Kidney (tissue), 14 donors: ENCODE measurements around the gene DARS2. TPM values are rescaled to one million over a fixed set of nuclear protein-coding genes. Genes with fewer than 3 reads are reported as not detected.
"Not testable (repeated sequence)": the region's sequence is repeated elsewhere in the genome, so short reads cannot be mapped to it uniquely, and the experiment has no call there.

ENCODE experiments used
- DNase-seq, 5 donors: peaks; one replicate each; pipeline ENCODE4 v3.0.0-alpha.2; 2013 to 2020
- FAIRE-seq: peaks from 2 replicates; lab custom pipeline; 2012; peaks lifted over from hg19 to GRCh38; lab: Jason Lieb, UNC
- H3K27ac ChIP-seq, 2 donors: one replicate each; pipeline ENCODE4 v1.7.0; 2013; ENCODE audit warnings: low read depth in 2 of 2, low read length in 2 of 2, inconsistent platforms in 1 of 2
- H3K27me3 ChIP-seq: one replicate; pipeline ENCODE4 v1.7.1; 2013; ENCODE audit warnings: low read length, inconsistent platforms; ENCODE audit not compliant: control insufficient read depth, insufficient read depth
- H3K36me3 ChIP-seq, 3 donors: one replicate each; pipeline versions ENCODE4 v1.7.0 to v1.7.1; 2013; ENCODE audit warnings: low read length in 3 of 3, control low read depth in 1 of 3, inconsistent platforms in 1 of 3; ENCODE audit not compliant: insufficient read depth in 3 of 3, control insufficient read depth in 2 of 3
- H3K4me1 ChIP-seq, 3 donors: one replicate each; pipeline versions ENCODE4 v1.7.0 to v1.7.1; 2013; ENCODE audit warnings: low read length in 3 of 3, inconsistent platforms in 1 of 3, low read depth in 1 of 3; ENCODE audit not compliant: control insufficient read depth in 2 of 3, insufficient read depth in 2 of 3
- H3K4me3 ChIP-seq, 3 donors: one replicate each; pipeline versions ENCODE4 v1.7.0 to v1.8.1; 2013; ENCODE audit warnings: low read length in 3 of 3, control low read depth in 1 of 3, inconsistent platforms in 1 of 3
- H3K9ac ChIP-seq, 3 donors: one replicate each; pipeline versions ENCODE4 v1.7.0 to v1.7.1; 2013; ENCODE audit warnings: low read length in 3 of 3, control low read depth in 1 of 3, inconsistent platforms in 1 of 3
- H3K9me3 ChIP-seq, 3 donors: one replicate each; pipeline versions ENCODE4 v1.7.0 to v1.7.1; 2013; ENCODE audit warnings: low read length in 3 of 3, control low read depth in 1 of 3, inconsistent platforms in 1 of 3; ENCODE audit not compliant: control insufficient read depth in 2 of 3, insufficient read depth in 1 of 3
- intact Hi-C: fragments of 100-400 bp; cut with DNase I; formaldehyde crosslinking; loops from one replicate; pipeline ENCODE4 v1.11.1; 2022
- polyA plus RNA-seq: library from polyadenylated mRNA; stranded (reverse); fragments of 350-450 nt; fragmentation: Illumina TruSeq; extraction: RNeasy Lipid Tissue Mini Kit (QIAGEN cat#74804); gene quantifications from one replicate; pipeline ENCODE4 v1.2.3, GENCODE V29; 2014; ENCODE audit warnings: low read depth, low replicate concordance; ENCODE audit not compliant: insufficient read depth
- total RNA-seq: library from RNA; stranded (reverse); fragmentation: NEBNext Ultra II Directional; extraction: Animal tissue kit (Norgen Biotek cat#: 25700); gene quantifications from one replicate; pipeline ENCODE4 v1.2.1, GENCODE V29; 2021
- TF ChIP-seq, protein P1 (sequence below): IDR thresholded peaks from 3 replicates; pipeline ENCODE4 v1.5.1; 2012; ENCODE audit warnings: mild to moderate bottlenecking, moderate library complexity, borderline replicate concordance; ENCODE audit not compliant: insufficient read depth; ENCODE audit errors: extremely low read depth
- donor health status: control.
- donor health status: control.
- donor health status: control.
- donor health status: control.
- donor health status: control.
- donor health status: DM: yes; HTN: yes; CAD: no.
- donor health status: Normal renal cell carcinoma (clear cell type).

DARS2 gene
- total and polyA plus RNA-seq, 2 donors from 2014 or later, result 14.2 to 19.6 TPM

DNA sequence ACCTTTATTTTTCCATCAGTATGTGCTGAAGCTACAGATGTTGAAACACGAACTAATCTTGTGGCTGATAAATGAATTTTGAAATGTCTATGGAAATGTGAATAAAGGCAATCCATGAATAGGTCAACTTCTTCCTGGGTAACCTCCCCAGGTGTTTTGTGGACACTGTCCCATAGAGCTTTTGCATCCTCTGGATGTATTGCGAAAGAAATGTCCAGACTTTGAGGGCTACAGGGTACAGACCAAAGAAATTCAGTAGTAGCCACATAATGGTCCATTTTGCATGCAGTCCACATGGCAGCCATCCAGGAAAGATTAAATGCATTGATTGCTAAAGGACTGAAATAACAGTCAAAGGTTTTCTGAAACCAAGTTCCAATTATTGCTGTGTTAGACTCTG is 21.5 kb upstream of the DARS2 start:
- Histone ChIP-seq H3K4me1 (no peaks in the 10 kb centered on the region), H3K4me3 (no peak overlapping the region), H3K9me3 (no peaks in the 10 kb centered on the region), H3K27ac (no peak overlapping the region), H3K36me3 (no peaks in the 10 kb centered on the region), H3K27me3 (no peaks in the 10 kb centered on the region), H3K9ac (no peak overlapping the region)
- no peak for FAIRE-seq
- DNase-seq, result no peak
- TF ChIP-seq, protein P1, sequence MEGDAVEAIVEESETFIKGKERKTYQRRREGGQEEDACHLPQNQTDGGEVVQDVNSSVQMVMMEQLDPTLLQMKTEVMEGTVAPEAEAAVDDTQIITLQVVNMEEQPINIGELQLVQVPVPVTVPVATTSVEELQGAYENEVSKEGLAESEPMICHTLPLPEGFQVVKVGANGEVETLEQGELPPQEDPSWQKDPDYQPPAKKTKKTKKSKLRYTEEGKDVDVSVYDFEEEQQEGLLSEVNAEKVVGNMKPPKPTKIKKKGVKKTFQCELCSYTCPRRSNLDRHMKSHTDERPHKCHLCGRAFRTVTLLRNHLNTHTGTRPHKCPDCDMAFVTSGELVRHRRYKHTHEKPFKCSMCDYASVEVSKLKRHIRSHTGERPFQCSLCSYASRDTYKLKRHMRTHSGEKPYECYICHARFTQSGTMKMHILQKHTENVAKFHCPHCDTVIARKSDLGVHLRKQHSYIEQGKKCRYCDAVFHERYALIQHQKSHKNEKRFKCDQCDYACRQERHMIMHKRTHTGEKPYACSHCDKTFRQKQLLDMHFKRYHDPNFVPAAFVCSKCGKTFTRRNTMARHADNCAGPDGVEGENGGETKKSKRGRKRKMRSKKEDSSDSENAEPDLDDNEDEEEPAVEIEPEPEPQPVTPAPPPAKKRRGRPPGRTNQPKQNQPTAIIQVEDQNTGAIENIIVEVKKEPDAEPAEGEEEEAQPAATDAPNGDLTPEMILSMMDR, result no peak
- intact Hi-C loops, result no loop called here

DNA sequence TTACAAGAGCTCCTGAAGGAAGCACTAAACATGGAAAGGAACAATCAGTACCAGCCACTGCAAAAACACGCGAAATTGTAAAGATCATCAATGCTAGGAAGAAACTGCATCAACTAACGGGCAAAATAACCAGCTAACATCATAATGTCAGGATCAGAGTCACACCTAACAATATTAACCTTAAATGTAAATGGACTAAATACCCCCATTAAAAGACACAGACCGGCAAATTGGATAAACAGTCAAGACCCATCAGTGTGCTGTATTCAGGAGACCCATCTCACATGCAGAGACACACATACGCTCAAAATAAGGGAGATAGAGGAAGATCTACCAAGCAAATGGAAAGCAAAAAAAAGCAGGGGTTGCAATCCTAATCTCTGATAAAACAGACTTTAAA is 10.8 kb upstream of the DARS2 start:
- H3K27me3 ChIP-seq, DNase-seq, FAIRE-seq, intact Hi-C loops, H3K4me3 ChIP-seq, H3K9ac ChIP-seq, H3K27ac ChIP-seq, H3K9me3 ChIP-seq, H3K4me1 ChIP-seq, H3K36me3 ChIP-seq: not testable (repeated sequence)

- TF ChIP-seq, protein P1, result no peak
- Histone ChIP-seq H3K27ac (no peak overlapping the region), H3K4me3 (no peak overlapping the region), H3K27me3 (no peaks in the 10 kb centered on the region), H3K9ac (no peak overlapping the region), H3K36me3 (peaks cover 0 to 3% (median 0%) of the 10 kb centered on the region in 3 donors), H3K4me1 (peaks cover 2 to 5% (median 4%) of the 10 kb centered on the region in 3 donors), H3K9me3 (no peaks in the 10 kb centered on the region)
- no peak for DNase-seq
- no peak for FAIRE-seq
- intact Hi-C loops, result no loop called here
Observed at GRCh38 chr1:173818459-173818858, 6.0 kb upstream of the DARS2 start.

- H3K27ac ChIP-seq, result no peak overlapping the region
- no peak for DNase-seq
- H3K36me3 ChIP-seq, result peaks cover 0 to 3% (median 0%) of the 10 kb centered on the region in 3 donors
- no peak for FAIRE-seq
- TF ChIP-seq, protein P1, result no peak
- H3K9me3 ChIP-seq, result no peaks in the 10 kb centered on the region
- H3K4me3 ChIP-seq, result no peak overlapping the region
- intact Hi-C loops, result no loop called here
- peaks cover 6 to 7% (median 6%) of the 10 kb centered on the region in 3 donors for H3K4me1 ChIP-seq
- no peak overlapping the region for H3K9ac ChIP-seq
- no peaks in the 10 kb centered on the region for H3K27me3 ChIP-seq
Observed at GRCh38 chr1:173821680-173822079, 2.8 kb upstream of the DARS2 start.
